Ascending aorta (tissue), 2 donors: ENCODE results near the gene BARX1. TPM values are rescaled to one million over a fixed set of nuclear protein-coding genes. Genes with fewer than 3 reads are reported as not detected.

Experiments
- DNase-seq, 2 donors: peaks; one replicate each; pipeline ENCODE4 v3.0.0-alpha.2; 2019; ENCODE audit warnings: low spot score in 2 of 2
- H3K27ac ChIP-seq, 2 donors: fragments of 200-600 bp; sonication (generic); one replicate each; pipeline ENCODE4 v1.5.1; 2016 to 2017; ENCODE audit warnings: mild to moderate bottlenecking in 1 of 2
- H3K27me3 ChIP-seq: fragments of 200-600 bp; sonication (generic); one replicate; pipeline ENCODE4 v1.5.1; 2017
- H3K36me3 ChIP-seq, 2 donors: fragments of 200-600 bp; sonication (generic); one replicate each; pipeline ENCODE4 v1.5.1; 2016
- H3K4me1 ChIP-seq, 2 donors: fragments of 200-600 bp; sonication (generic); one replicate each; pipeline ENCODE4 v1.5.1; 2016 to 2017; ENCODE audit warnings: mild to moderate bottlenecking in 1 of 2
- H3K4me3 ChIP-seq, 2 donors: fragments of 200-600 bp; sonication (generic); one replicate each; pipeline ENCODE4 v1.5.1; 2016 to 2017; ENCODE audit warnings: mild to moderate bottlenecking in 1 of 2
- H3K9me3 ChIP-seq, 2 donors: fragments of 200-600 bp; sonication (generic); one replicate each; pipeline ENCODE4 v1.5.1; 2016
- CTCF ChIP-seq, 3 experiments: fragments of 200-600 bp in 2 of 3; fragments of 450-650 bp in 1 of 3; sonication (generic) in 2 of 3; IDR thresholded peaks; one replicate each; pipeline ENCODE4 v1.5.1; 2016 to 2019; ENCODE audit warnings: antibody characterized with exemption in 3 of 3, mild to moderate bottlenecking in 1 of 3, moderate library complexity in 1 of 3
- intact Hi-C: fragments of 100-400 bp; cut with DNase I; formaldehyde crosslinking; loops from one replicate; pipeline ENCODE4 v1.15.1; 2023
- total RNA-seq: library from RNA; depleted of rRNA; stranded (reverse); fragments of >200 nt; gene quantifications from one replicate; pipeline ENCODE4 v1.1.0, GENCODE V29; 2016

BARX1 gene
- total RNA-seq, 1 donor from 2014 or later: not detected

- intact Hi-C loops: no loop called here
- no peak for DNase-seq
Observed at GRCh38 chr9:93994132-93994531, 39.0 kb upstream of the BARX1 start.

GRCh38 chr9:93992830-93993229 lies 37.7 kb upstream of the BARX1 start:
- intact Hi-C loops: no loop called here

More at GRCh38 chr9:93994132-93994531, 39.0 kb upstream of the BARX1 start:
- Histone ChIP-seq H3K4me1 (no peaks in the 10 kb centered on the region), H3K9me3 (peaks cover 4 to 12% of the 10 kb centered on the region in 2 donors), H3K36me3 (no peaks in the 10 kb centered on the region), H3K4me3 (no peak overlapping the region), H3K27ac (no peak overlapping the region), H3K27me3 (no peaks in the 10 kb centered on the region)
- TF ChIP-seq CTCF (IDR thresholded peaks at IDR 0.05): no peak

GRCh38 chr9:93990448-93990847 lies 35.3 kb upstream of the BARX1 start:
- DNase-seq: no peak
- no peaks in the 10 kb centered on the region for H3K4me1 ChIP-seq
- TF ChIP-seq CTCF (IDR thresholded peaks at IDR 0.05): no peak
- H3K9me3 ChIP-seq: peaks cover 4 to 21% of the 10 kb centered on the region in 2 donors
- intact Hi-C loops: no loop called here
- H3K36me3 ChIP-seq: no peaks in the 10 kb centered on the region
- no peak overlapping the region for H3K4me3 ChIP-seq
- H3K27ac ChIP-seq: no peak overlapping the region
- no peaks in the 10 kb centered on the region for H3K27me3 ChIP-seq

More at GRCh38 chr9:93992830-93993229, 37.7 kb upstream of the BARX1 start:
- TF ChIP-seq CTCF (IDR thresholded peaks at IDR 0.05): no peak
- Histone ChIP-seq H3K4me3 (no peak overlapping the region), H3K4me1 (no peaks in the 10 kb centered on the region), H3K36me3 (no peaks in the 10 kb centered on the region), H3K27ac (no peak overlapping the region), H3K9me3 (peaks cover 4 to 12% of the 10 kb centered on the region in 2 donors), H3K27me3 (no peaks in the 10 kb centered on the region)
- DNase-seq: no peak

GRCh38 chr9:93988056-93988455 lies 32.9 kb upstream of the BARX1 start:
- TF ChIP-seq CTCF (IDR thresholded peaks at IDR 0.05): no peak
- Histone ChIP-seq H3K4me3 (no peak overlapping the region), H3K9me3 (peaks cover 4 to 23% of the 10 kb centered on the region in 2 donors), H3K4me1 (no peaks in the 10 kb centered on the region), H3K36me3 (no peaks in the 10 kb centered on the region), H3K27ac (no peak overlapping the region), H3K27me3 (no peaks in the 10 kb centered on the region)
- no peak for DNase-seq
- intact Hi-C loops: no loop called here

GRCh38 chr9:93984860-93985259 lies 29.7 kb upstream of the BARX1 start:
- H3K36me3 ChIP-seq: no peaks in the 10 kb centered on the region
- no peaks in the 10 kb centered on the region for H3K4me1 ChIP-seq
- no peak for TF ChIP-seq CTCF (IDR thresholded peaks at IDR 0.05)
- no peak for DNase-seq
- H3K27ac ChIP-seq: no peak overlapping the region
- peaks cover 0 to 11% of the 10 kb centered on the region in 2 donors for H3K9me3 ChIP-seq
- intact Hi-C loops: no loop called here
- H3K27me3 ChIP-seq: no peaks in the 10 kb centered on the region
- H3K4me3 ChIP-seq: no peak overlapping the region

- Histone ChIP-seq H3K9me3 (peaks cover 0 to 11% of the 10 kb centered on the region in 2 donors), H3K27me3 (no peaks in the 10 kb centered on the region), H3K4me3 (no peak overlapping the region), H3K4me1 (no peaks in the 10 kb centered on the region), H3K27ac (no peak overlapping the region), H3K36me3 (no peaks in the 10 kb centered on the region)
- intact Hi-C loops: no loop called here
- no peak for DNase-seq
- TF ChIP-seq CTCF (IDR thresholded peaks at IDR 0.05): no peak
Observed at GRCh38 chr9:93983875-93984274, 28.7 kb upstream of the BARX1 start.
